ENCODE data around the gene RNF130.

GRCh38 chr5:179954434-179954833 lies 117.1 kb downstream of the RNF130 start:
- TF ChIP-seq CTCF (IDR thresholded peaks at IDR 0.05) (no peak), POLR2AphosphoS5 (IDR thresholded peaks at IDR 0.05; ENCODE audit: insufficient read depth in 1 of 2, low read depth in 1 of 2) (no peak), POLR2A (IDR thresholded peaks at IDR 0.05) (no peak)

Measured in vagina (tissue), 2 donors.